Muscle layer of colon (tissue), 2 donors: ENCODE data around the gene TMEM234.

Experiments
- H3K27ac ChIP-seq: one replicate; pipeline ENCODE4 v1.7.0; 2013; ENCODE audit warnings: low read depth, mild to moderate bottlenecking, low read length, moderate library complexity
- H3K27me3 ChIP-seq, 2 donors: one replicate each; pipeline ENCODE4 v1.7.0; 2013; ENCODE audit warnings: low read length in 2 of 2, mild to moderate bottlenecking in 2 of 2; ENCODE audit not compliant: insufficient read depth in 2 of 2, control insufficient read depth in 1 of 2
- H3K36me3 ChIP-seq: one replicate; pipeline ENCODE4 v1.7.0; 2013; ENCODE audit warnings: mild to moderate bottlenecking, low read length; ENCODE audit not compliant: insufficient read depth
- H3K4me1 ChIP-seq: one replicate; pipeline ENCODE4 v1.7.0; 2013; ENCODE audit warnings: mild to moderate bottlenecking, low read length; ENCODE audit not compliant: insufficient read depth
- H3K4me3 ChIP-seq, 2 donors: one replicate each; pipeline ENCODE4 v1.7.0; 2013; ENCODE audit warnings: low read length in 2 of 2, low read depth in 1 of 2, mild to moderate bottlenecking in 1 of 2, moderate library complexity in 1 of 2
- H3K9ac ChIP-seq: one replicate; pipeline ENCODE4 v1.7.0; 2013; ENCODE audit warnings: low read length
- H3K9me3 ChIP-seq: one replicate; pipeline ENCODE4 v1.7.0; 2013; ENCODE audit warnings: mild to moderate bottlenecking, low read length
- donor health status: abdominal sarcoma.
- donor health status: Adenocarcinoma of cecum.

Gene TMEM234

GRCh38 chr1:32195972-32196823 lies 26.0 kb downstream of the TMEM234 start:
- H3K27ac ChIP-seq: no peak overlapping the region
- peaks cover 61% of the 10 kb centered on the region for H3K36me3 ChIP-seq

GRCh38 chr1:32195531-32195930 lies 26.6 kb downstream of the TMEM234 start:
- Histone ChIP-seq H3K27ac (no peak overlapping the region), H3K9ac (no peak overlapping the region), H3K36me3 (peaks cover 68% of the 10 kb centered on the region), H3K4me3 (no peak overlapping the region), H3K4me1 (peaks cover 11% of the 10 kb centered on the region), H3K9me3 (no peaks in the 10 kb centered on the region), H3K27me3 (no peaks in the 10 kb centered on the region)

More at GRCh38 chr1:32195972-32196823, 26.0 kb downstream of the TMEM234 start:
- Histone ChIP-seq H3K4me1 (peaks cover 11% of the 10 kb centered on the region), H3K9me3 (no peaks in the 10 kb centered on the region), H3K4me3 (no peak overlapping the region), H3K27me3 (no peaks in the 10 kb centered on the region), H3K9ac (no peak overlapping the region)

- H3K27ac ChIP-seq: no peak overlapping the region
- H3K4me3 ChIP-seq: no peak overlapping the region
- H3K9ac ChIP-seq: no peak overlapping the region
- H3K4me1 ChIP-seq: peaks cover 10% of the 10 kb centered on the region
- peaks cover 73% of the 10 kb centered on the region for H3K36me3 ChIP-seq
- H3K27me3 ChIP-seq: no peaks in the 10 kb centered on the region
- no peaks in the 10 kb centered on the region for H3K9me3 ChIP-seq
Measured at GRCh38 chr1:32194984-32195383, 27.2 kb downstream of the TMEM234 start.

DNA sequence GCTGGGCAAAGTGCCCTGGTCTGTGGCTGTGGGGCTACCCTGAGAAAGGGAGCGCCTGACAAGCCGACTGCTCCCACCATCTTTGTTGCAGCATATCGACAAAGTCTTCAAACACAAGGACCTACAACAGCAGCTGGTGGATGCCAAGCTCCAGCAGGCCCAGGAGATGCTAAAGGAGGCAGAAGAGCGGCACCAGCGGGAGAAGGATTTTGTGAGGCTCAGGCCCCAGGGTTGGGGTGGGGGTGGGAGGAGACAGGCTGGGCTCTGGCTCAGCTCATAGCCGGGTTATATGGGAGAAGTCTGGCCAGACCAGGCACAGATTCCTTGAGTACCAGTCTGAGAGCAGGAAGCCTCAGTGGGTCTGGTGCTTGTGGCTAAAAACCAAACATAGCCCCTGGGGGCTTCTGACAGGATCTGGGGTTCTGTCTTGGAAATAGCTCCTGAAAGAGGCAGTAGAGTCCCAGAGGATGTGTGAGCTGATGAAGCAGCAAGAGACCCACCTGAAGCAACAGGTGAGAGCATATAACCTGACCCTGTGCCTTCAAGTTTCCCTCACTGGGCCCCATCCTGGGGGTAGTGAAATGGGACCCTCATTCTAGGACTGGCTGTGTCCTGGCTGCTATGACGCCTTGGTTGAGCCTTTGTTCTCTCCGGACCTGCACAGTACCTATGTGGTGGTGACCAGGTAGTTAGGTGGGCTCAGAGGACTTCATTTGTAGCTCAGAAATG lies 29.8 kb downstream of the TMEM234 start:
- H3K36me3 ChIP-seq: peaks cover 93% of the 10 kb centered on the region

GRCh38 chr1:32187850-32188249 lies 34.3 kb downstream of the TMEM234 start:
- Histone ChIP-seq H3K4me3 (no peak overlapping the region), H3K27me3 (no peaks in the 10 kb centered on the region), H3K36me3 (peaks cover 79% of the 10 kb centered on the region), H3K27ac (no peak overlapping the region), H3K9ac (no peak overlapping the region), H3K4me1 (peaks cover 13% of the 10 kb centered on the region), H3K9me3 (no peaks in the 10 kb centered on the region)

More for the DNA sequence above, 29.8 kb downstream of the TMEM234 start:
- H3K9me3 ChIP-seq: no peaks in the 10 kb centered on the region
- no peaks in the 10 kb centered on the region for H3K4me1 ChIP-seq
- no peak overlapping the region for H3K27ac ChIP-seq
- H3K27me3 ChIP-seq: no peaks in the 10 kb centered on the region
- H3K4me3 ChIP-seq: no peak overlapping the region
- H3K9ac ChIP-seq: no peak overlapping the region

DNA sequence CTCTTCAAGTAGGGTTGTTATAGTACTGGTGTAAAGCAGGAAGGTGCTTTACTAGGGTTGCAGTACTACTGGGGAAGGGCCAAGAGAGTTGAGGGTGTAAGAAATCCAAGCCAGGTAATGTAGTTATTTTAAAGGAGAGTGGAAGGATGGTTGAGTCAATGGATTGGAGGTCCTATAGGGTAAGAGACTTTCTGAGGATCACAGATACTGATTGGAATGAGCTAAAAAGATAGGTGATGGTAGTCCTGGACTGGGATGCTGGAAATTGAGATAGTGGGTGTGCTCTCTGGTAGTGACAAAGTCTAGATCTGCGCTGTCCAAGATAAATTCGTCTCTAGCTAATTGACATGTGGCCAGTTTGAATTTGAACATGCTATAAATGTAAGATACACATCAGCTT lies 35.7 kb downstream of the TMEM234 start:
- no peaks in the 10 kb centered on the region for H3K9me3 ChIP-seq
- H3K4me3 ChIP-seq: no peak overlapping the region
- no peak overlapping the region for H3K9ac ChIP-seq
- no peaks in the 10 kb centered on the region for H3K27me3 ChIP-seq
- H3K36me3 ChIP-seq: peaks cover 72% of the 10 kb centered on the region
- peaks cover 23% of the 10 kb centered on the region for H3K4me1 ChIP-seq
- H3K27ac ChIP-seq: no peak overlapping the region

DNA sequence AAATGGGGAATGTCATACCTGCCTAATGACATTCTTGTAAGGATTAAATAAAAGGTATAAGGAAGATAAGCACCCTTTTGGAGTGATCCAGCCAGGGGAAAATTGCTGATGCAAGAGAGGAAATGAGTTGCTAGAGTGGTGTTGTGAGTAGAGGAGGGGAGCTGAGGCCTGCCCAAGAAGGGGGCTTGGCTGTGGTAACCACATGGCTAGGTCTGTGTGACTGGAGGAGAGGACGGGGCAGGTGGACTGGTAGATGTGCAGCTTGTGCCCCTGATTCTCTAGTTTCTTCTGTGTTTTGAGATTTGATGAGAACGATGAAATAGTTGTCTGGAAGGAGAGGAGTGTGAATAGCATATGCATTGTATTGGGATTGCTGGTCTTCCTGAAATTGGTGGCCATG lies 36.1 kb downstream of the TMEM234 start:
- Histone ChIP-seq H3K4me3 (no peak overlapping the region), H3K4me1 (peaks cover 27% of the 10 kb centered on the region), H3K9me3 (no peaks in the 10 kb centered on the region), H3K27ac (no peak overlapping the region), H3K27me3 (no peaks in the 10 kb centered on the region), H3K36me3 (peaks cover 72% of the 10 kb centered on the region), H3K9ac (no peak overlapping the region)

- H3K27ac ChIP-seq: no peak overlapping the region
Measured at GRCh38 chr1:32184650-32185049, 37.5 kb downstream of the TMEM234 start.

DNA sequence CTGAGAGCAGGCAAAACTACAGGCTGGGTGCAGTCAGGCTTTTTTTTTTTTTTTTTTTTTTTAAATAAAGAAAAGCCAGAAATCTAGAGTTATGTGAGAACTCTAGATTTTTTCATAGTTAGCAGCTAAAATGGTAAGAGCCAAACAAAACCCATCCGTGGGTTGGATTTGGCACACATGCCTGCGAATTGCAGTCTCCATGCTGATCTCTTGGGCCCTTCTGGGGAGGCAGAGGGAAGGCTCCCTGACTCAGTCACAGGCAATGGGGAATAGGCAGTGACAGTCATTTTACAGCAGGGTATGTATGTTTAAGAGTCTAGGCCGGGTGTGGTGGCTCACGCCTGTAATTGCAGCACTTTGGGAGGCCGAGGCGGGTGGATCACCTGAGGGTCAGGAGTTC lies 40.1 kb downstream of the TMEM234 start:
- Histone ChIP-seq H3K4me3 (peak overlapping the region in 1 of 2 donors; percentile 79), H3K36me3 (peaks cover 36% of the 10 kb centered on the region), H3K9ac (no peak overlapping the region), H3K27ac (no peak overlapping the region), H3K9me3 (no peaks in the 10 kb centered on the region), H3K4me1 (peaks cover 45% of the 10 kb centered on the region), H3K27me3 (no peaks in the 10 kb centered on the region)

More at GRCh38 chr1:32184650-32185049, 37.5 kb downstream of the TMEM234 start:
- Histone ChIP-seq H3K4me1 (peaks cover 35% of the 10 kb centered on the region), H3K9me3 (no peaks in the 10 kb centered on the region), H3K36me3 (peaks cover 59% of the 10 kb centered on the region), H3K4me3 (no peak overlapping the region), H3K27me3 (no peaks in the 10 kb centered on the region), H3K9ac (no peak overlapping the region)

- no peaks in the 10 kb centered on the region for H3K27me3 ChIP-seq
- peak overlapping the region; percentile 70 for H3K9ac ChIP-seq
- peak overlapping the region; percentile 46 for H3K27ac ChIP-seq
- H3K4me1 ChIP-seq: peaks cover 45% of the 10 kb centered on the region
- H3K4me3 ChIP-seq: peak overlapping the region in 1 of 2 donors; percentile 79
- H3K36me3 ChIP-seq: peaks cover 33% of the 10 kb centered on the region
- no peaks in the 10 kb centered on the region for H3K9me3 ChIP-seq
Measured at GRCh38 chr1:32181563-32181962, 40.6 kb downstream of the TMEM234 start.

DNA sequence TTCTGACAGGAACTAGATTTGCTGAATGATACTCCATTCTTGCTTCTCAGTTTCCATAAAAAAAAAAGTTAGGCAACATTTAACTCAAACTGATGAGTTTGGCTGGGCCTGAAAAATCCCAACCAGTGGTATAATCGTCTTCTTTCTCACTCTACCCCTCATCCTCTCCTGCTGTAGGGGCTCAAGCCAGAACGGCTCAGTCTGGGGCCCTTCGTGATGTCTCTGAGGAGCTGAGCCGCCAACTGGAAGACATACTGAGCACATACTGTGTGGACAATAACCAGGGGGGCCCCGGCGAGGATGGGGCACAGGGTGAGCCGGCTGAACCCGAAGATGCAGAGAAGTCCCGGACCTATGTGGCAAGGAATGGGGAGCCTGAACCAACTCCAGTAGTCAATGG lies 41.1 kb downstream of the TMEM234 start:
- Histone ChIP-seq H3K27me3 (no peaks in the 10 kb centered on the region), H3K9ac (peak overlapping the region; percentile 70), H3K36me3 (peaks cover 28% of the 10 kb centered on the region), H3K27ac (peak overlapping the region; percentile 46), H3K4me3 (peak overlapping the region; percentile 72 to 79), H3K4me1 (peaks cover 45% of the 10 kb centered on the region), H3K9me3 (no peaks in the 10 kb centered on the region)
